Gastrocnemius medialis (tissue), 4 donors: ENCODE measurements around the gene ZNF662. TPM values are rescaled to one million over a fixed set of nuclear protein-coding genes. Genes with fewer than 3 reads are reported as not detected.

ENCODE experiments used
- ATAC-seq, 2 donors: fragments of 150-250 bp; one replicate each; pipeline ENCODE4 v1.9.1; 2016
- DNase-seq, 2 donors: peaks; one replicate each; pipeline ENCODE4 v3.0.0-alpha.2; 2019
- H3K27ac ChIP-seq, 4 donors: fragments of 200-600 bp; sonication (generic); 1 replicate in 1 of 4; 2 replicates in 3 of 4; pipeline ENCODE4 v1.5.1; 2016 to 2018; ENCODE audit warnings: mild to moderate bottlenecking in 2 of 4, moderate library complexity in 1 of 4
- H3K27me3 ChIP-seq, 3 donors: fragments of 200-600 bp; sonication (generic) in 2 of 3; 1 replicate in 1 of 3; 2 replicates in 2 of 3; pipeline versions ENCODE4 v1.5.1 to v1.6.0; 2016 to 2019; ENCODE audit warnings: mild to moderate bottlenecking in 1 of 3, moderate library complexity in 1 of 3
- H3K36me3 ChIP-seq, 2 donors: fragments of 200-600 bp; sonication (generic) in 1 of 2; one replicate each; pipeline ENCODE4 v1.5.1; 2017 to 2018
- H3K4me1 ChIP-seq, 2 donors: fragments of 200-600 bp; sonication (generic) in 1 of 2; one replicate each; pipeline ENCODE4 v1.5.1; 2016 to 2017; ENCODE audit warnings: mild to moderate bottlenecking in 2 of 2
- H3K4me3 ChIP-seq, 4 donors: fragments of 200-600 bp; sonication (generic) in 3 of 4; 1 replicate in 1 of 4; 2 replicates in 3 of 4; pipeline ENCODE4 v1.5.1; 2016 to 2019; ENCODE audit warnings: mild to moderate bottlenecking in 2 of 4
- H3K9me3 ChIP-seq, 3 donors: fragments of 200-600 bp; sonication (generic) in 2 of 3; 1 replicate in 1 of 3; 2 replicates in 2 of 3; pipeline ENCODE4 v1.5.1; 2016 to 2019
- POLR2A ChIP-seq, 2 donors: fragments of 450-650 bp; IDR thresholded peaks; one replicate each; pipeline ENCODE4 v1.6.1; 2017; ENCODE audit warnings: antibody characterized with exemption in 2 of 2, mild to moderate bottlenecking in 2 of 2, moderate library complexity in 2 of 2
- in situ Hi-C, 4 donors: fragments of 200-750 bp; cut with MboI; loops; one replicate each; pipeline versions ENCODE4 v1.15.0 to v1.8.0; 2017; ENCODE audit warnings: low sequenced_read_pairs in 4 of 4
- intact Hi-C: fragments of 100-400 bp; cut with DNase I; formaldehyde crosslinking; loops from one replicate; pipeline ENCODE4 v1.15.1; 2023; ENCODE audit warnings: low total_unique reads
- total RNA-seq, 4 donors: library from RNA; depleted of rRNA; stranded (reverse); fragments of >200 nt; gene quantifications; one replicate each; pipeline versions ENCODE4 v1.1.0 to v1.2.3, GENCODE V29; 2016
- TF ChIP-seq, protein P1 (sequence below), 5 experiments: fragments of 450-650 bp in 3 of 5; fragments of 200-600 bp in 2 of 5; sonication (generic) in 2 of 5; IDR thresholded peaks in 4 of 5; conservative IDR thresholded peaks in 1 of 5; 1 replicate in 4 of 5; 2 replicates in 1 of 5; pipeline ENCODE4 v1.5.1; 2016 to 2019; ENCODE audit warnings: antibody characterized with exemption in 5 of 5, mild to moderate bottlenecking in 3 of 5, moderate library complexity in 3 of 5

The ZNF662 gene
- total RNA-seq, 4 donors from 2014 or later: 0.19 to 2.1 (median 0.55) TPM

GRCh38 chr3:42935472-42935871 lies 29.5 kb downstream of the ZNF662 start:
- no peak for ATAC-seq
- H3K9me3 ChIP-seq: no peaks in the 10 kb centered on the region
- H3K27ac ChIP-seq: no peak overlapping the region
- intact Hi-C loops: no loop called here
- no peaks in the 10 kb centered on the region for H3K27me3 ChIP-seq
- DNase-seq: no peak
- no peaks in the 10 kb centered on the region for H3K36me3 ChIP-seq
- H3K4me1 ChIP-seq: no peaks in the 10 kb centered on the region
- no peak for TF ChIP-seq POLR2A (IDR thresholded peaks at IDR 0.05)
- TF ChIP-seq, protein P1, sequence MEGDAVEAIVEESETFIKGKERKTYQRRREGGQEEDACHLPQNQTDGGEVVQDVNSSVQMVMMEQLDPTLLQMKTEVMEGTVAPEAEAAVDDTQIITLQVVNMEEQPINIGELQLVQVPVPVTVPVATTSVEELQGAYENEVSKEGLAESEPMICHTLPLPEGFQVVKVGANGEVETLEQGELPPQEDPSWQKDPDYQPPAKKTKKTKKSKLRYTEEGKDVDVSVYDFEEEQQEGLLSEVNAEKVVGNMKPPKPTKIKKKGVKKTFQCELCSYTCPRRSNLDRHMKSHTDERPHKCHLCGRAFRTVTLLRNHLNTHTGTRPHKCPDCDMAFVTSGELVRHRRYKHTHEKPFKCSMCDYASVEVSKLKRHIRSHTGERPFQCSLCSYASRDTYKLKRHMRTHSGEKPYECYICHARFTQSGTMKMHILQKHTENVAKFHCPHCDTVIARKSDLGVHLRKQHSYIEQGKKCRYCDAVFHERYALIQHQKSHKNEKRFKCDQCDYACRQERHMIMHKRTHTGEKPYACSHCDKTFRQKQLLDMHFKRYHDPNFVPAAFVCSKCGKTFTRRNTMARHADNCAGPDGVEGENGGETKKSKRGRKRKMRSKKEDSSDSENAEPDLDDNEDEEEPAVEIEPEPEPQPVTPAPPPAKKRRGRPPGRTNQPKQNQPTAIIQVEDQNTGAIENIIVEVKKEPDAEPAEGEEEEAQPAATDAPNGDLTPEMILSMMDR (IDR thresholded peaks at IDR 0.05 in 4 of 5, conservative IDR thresholded peaks at IDR 0.05 in 1 of 5): no peak
- H3K4me3 ChIP-seq: no peak overlapping the region
- in situ Hi-C loops: no loop called here

- no peak for DNase-seq
- Histone ChIP-seq H3K27me3 (no peaks in the 10 kb centered on the region), H3K36me3 (no peaks in the 10 kb centered on the region), H3K9me3 (no peaks in the 10 kb centered on the region), H3K4me3 (peak overlapping the region in 3 of 4 donors; percentile 12 to 43 (median 42)), H3K4me1 (no peaks in the 10 kb centered on the region), H3K27ac (no peak overlapping the region)
- intact Hi-C loops: no loop called here
- in situ Hi-C loops: no loop called here
- TF ChIP-seq, protein P1 (IDR thresholded peaks at IDR 0.05 in 4 of 5, conservative IDR thresholded peaks at IDR 0.05 in 1 of 5): no peak
- no peak for TF ChIP-seq POLR2A (IDR thresholded peaks at IDR 0.05)
- ATAC-seq: no peak
Observed at GRCh38 chr3:42936157-42936981, 30.4 kb downstream of the ZNF662 start.

GRCh38 chr3:42937334-42937733 lies 31.4 kb downstream of the ZNF662 start:
- Histone ChIP-seq H3K36me3 (no peaks in the 10 kb centered on the region), H3K27ac (no peak overlapping the region), H3K4me3 (no peak overlapping the region), H3K27me3 (no peaks in the 10 kb centered on the region), H3K4me1 (no peaks in the 10 kb centered on the region), H3K9me3 (no peaks in the 10 kb centered on the region)
- TF ChIP-seq, protein P1 (IDR thresholded peaks at IDR 0.05 in 4 of 5, conservative IDR thresholded peaks at IDR 0.05 in 1 of 5): no peak
- no peak for TF ChIP-seq POLR2A (IDR thresholded peaks at IDR 0.05)
- in situ Hi-C loops: no loop called here
- intact Hi-C loops: no loop called here
- DNase-seq: no peak
- no peak for ATAC-seq

DNA sequence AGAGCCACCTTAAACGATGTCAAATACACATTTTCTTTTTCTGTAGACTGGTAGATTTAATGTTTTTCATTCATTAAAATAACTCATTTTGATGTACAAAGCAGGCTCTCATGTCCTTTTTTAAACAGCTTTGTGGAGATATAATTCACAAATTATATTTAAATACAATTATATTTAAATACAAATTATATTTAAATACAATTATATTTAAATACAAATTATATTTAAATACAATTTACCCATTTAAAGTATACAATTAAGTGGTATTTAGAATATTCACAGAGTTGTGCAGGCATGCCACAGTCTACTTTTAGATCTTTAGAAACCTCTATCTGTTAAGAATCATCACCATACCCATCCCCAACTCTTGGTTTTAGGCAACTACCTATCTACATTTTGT lies 36.8 kb downstream of the ZNF662 start:
- Histone ChIP-seq H3K36me3 (no peaks in the 10 kb centered on the region), H3K4me3 (no peak overlapping the region), H3K27ac (no peak overlapping the region), H3K27me3 (no peaks in the 10 kb centered on the region), H3K4me1 (no peaks in the 10 kb centered on the region), H3K9me3 (no peaks in the 10 kb centered on the region)
- DNase-seq (no peak), ATAC-seq (no peak)
- intact Hi-C loops (no loop called here), in situ Hi-C loops (no loop called here)
- TF ChIP-seq POLR2A (IDR thresholded peaks at IDR 0.05): no peak
- TF ChIP-seq, protein P1 (IDR thresholded peaks at IDR 0.05 in 4 of 5, conservative IDR thresholded peaks at IDR 0.05 in 1 of 5): no peak
